ENCODE results near the gene SHROOM4.

The SHROOM4 gene

GRCh38 chrX:50700921-50701320 is 113.1 kb downstream of the SHROOM4 start:
- no peak for FAIRE-seq

- no peak for FAIRE-seq
These were observed 115.0 kb downstream of the SHROOM4 start for GRCh38 chrX:50698944-50699343.

- FAIRE-seq = no peak
These were observed 116.3 kb downstream of the SHROOM4 start for GRCh38 chrX:50697691-50698090.

- FAIRE-seq = peak; percentile 95
These were observed 122.2 kb downstream of the SHROOM4 start for GRCh38 chrX:50691820-50692219.

GRCh38 chrX:50684871-50685270 is 129.1 kb downstream of the SHROOM4 start:
- no peak for FAIRE-seq

- no peak for FAIRE-seq
These were observed 133.0 kb downstream of the SHROOM4 start for GRCh38 chrX:50680990-50681389.

- FAIRE-seq = no peak
These were observed 136.2 kb downstream of the SHROOM4 start for GRCh38 chrX:50677789-50678188.

- no peak for FAIRE-seq
These were observed 142.3 kb downstream of the SHROOM4 start for GRCh38 chrX:50671661-50672060.

- FAIRE-seq = no peak
These were observed 145.1 kb downstream of the SHROOM4 start for GRCh38 chrX:50668860-50669259.

GRCh38 chrX:50648156-50648555 is 165.8 kb downstream of the SHROOM4 start:
- no peak for FAIRE-seq

- FAIRE-seq = no peak
These were observed 169.5 kb downstream of the SHROOM4 start for GRCh38 chrX:50644496-50644895.

GRCh38 chrX:50643525-50644137 is 170.4 kb downstream of the SHROOM4 start:
- FAIRE-seq = no peak

GRCh38 chrX:50638123-50638522 is 175.9 kb downstream of the SHROOM4 start:
- FAIRE-seq = no peak

- peak; percentile 71 for FAIRE-seq
These were observed 178.1 kb downstream of the SHROOM4 start for GRCh38 chrX:50635817-50636365.

- no peak for FAIRE-seq
These were observed 178.8 kb downstream of the SHROOM4 start for GRCh38 chrX:50635162-50635561.

GRCh38 chrX:50629774-50630173 is 184.2 kb downstream of the SHROOM4 start:
- no peak for FAIRE-seq

GRCh38 chrX:50627696-50628095 is 186.3 kb downstream of the SHROOM4 start:
- no peak for FAIRE-seq

- FAIRE-seq = no peak
These were observed 187.6 kb downstream of the SHROOM4 start for GRCh38 chrX:50626432-50626831.

GRCh38 chrX:50622751-50623150 is 191.2 kb downstream of the SHROOM4 start:
- no peak for FAIRE-seq

GRCh38 chrX:50618788-50619558 is 195.0 kb downstream of the SHROOM4 start:
- no peak for FAIRE-seq

- no peak for FAIRE-seq
These were observed 196.8 kb downstream of the SHROOM4 start for GRCh38 chrX:50617183-50617582.

GRCh38 chrX:50615570-50616158 is 198.3 kb downstream of the SHROOM4 start:
- no peak for FAIRE-seq

- peak; percentile 77 for FAIRE-seq
These were observed 199.5 kb downstream of the SHROOM4 start for GRCh38 chrX:50614460-50614859.

GRCh38 chrX:50613846-50614245 is 200.1 kb downstream of the SHROOM4 start:
- FAIRE-seq = no peak
